NCI-H146 treated with DMSO at 0.1 percent for 48 hours (cell line): ENCODE results near the gene MISP.
"Not testable (repeated sequence)": the region's sequence is repeated elsewhere in the genome, so short reads cannot be mapped to it uniquely, and the experiment has no call there.

Experiments
- DNase-seq: peaks from one replicate; lab custom pipeline; 2025; ENCODE audit not compliant: unreplicated experiment; lab: John Stamatoyannopoulos, UW

MISP gene

GRCh38 chr19:745138-745537 is 5.8 kb upstream of the MISP start:
- not testable (repeated sequence) for DNase-seq

GRCh38 chr19:746208-746819 is 4.6 kb upstream of the MISP start:
- DNase-seq = no peak

GRCh38 chr19:746956-747355 is 4.0 kb upstream of the MISP start:
- no peak for DNase-seq

- DNase-seq = no peak
Measured at GRCh38 chr19:747432-748273, 3.3 kb upstream of the MISP start.

- DNase-seq = no peak
Measured at GRCh38 chr19:748274-748598, 2.7 kb upstream of the MISP start.

- DNase-seq = no peak
Measured at GRCh38 chr19:749811-750210, 1.1 kb upstream of the MISP start.

- DNase-seq = no peak
Measured at GRCh38 chr19:751501-752341, 809 bp downstream of the MISP start.

GRCh38 chr19:752652-753517 is 2.0 kb downstream of the MISP start:
- no peak for DNase-seq

GRCh38 chr19:754530-754929 is 3.6 kb downstream of the MISP start:
- no peak for DNase-seq

GRCh38 chr19:755063-755462 is 4.2 kb downstream of the MISP start:
- no peak for DNase-seq

- no peak for DNase-seq
Measured at GRCh38 chr19:756236-756635, 5.3 kb downstream of the MISP start.

GRCh38 chr19:756821-757688 is 6.1 kb downstream of the MISP start:
- DNase-seq = no peak

- no peak for DNase-seq
Measured at GRCh38 chr19:757811-758668, 7.1 kb downstream of the MISP start.

GRCh38 chr19:763181-763580 is 12.3 kb downstream of the MISP start:
- no peak for DNase-seq

- DNase-seq = no peak
Measured at GRCh38 chr19:763869-764268, 13.0 kb downstream of the MISP start.

GRCh38 chr19:764301-764700 is 13.4 kb downstream of the MISP start:
- no peak for DNase-seq

GRCh38 chr19:765179-765738 is 14.3 kb downstream of the MISP start:
- no peak for DNase-seq

GRCh38 chr19:768424-768823 is 17.5 kb downstream of the MISP start:
- no peak for DNase-seq

- no peak for DNase-seq
Measured at GRCh38 chr19:769616-770015, 18.7 kb downstream of the MISP start.
